NCI-H2196 treated with DMSO at 0.1 percent for 48 hours (cell line): ENCODE data around the gene NUP214.
"Not testable (repeated sequence)": the region's sequence is repeated elsewhere in the genome, so short reads cannot be mapped to it uniquely, and the experiment has no call there.

Experiments used
- DNase-seq: peaks from one replicate; lab custom pipeline; 2025; ENCODE audit not compliant: unreplicated experiment; lab: John Stamatoyannopoulos, UW

The NUP214 gene

DNA sequence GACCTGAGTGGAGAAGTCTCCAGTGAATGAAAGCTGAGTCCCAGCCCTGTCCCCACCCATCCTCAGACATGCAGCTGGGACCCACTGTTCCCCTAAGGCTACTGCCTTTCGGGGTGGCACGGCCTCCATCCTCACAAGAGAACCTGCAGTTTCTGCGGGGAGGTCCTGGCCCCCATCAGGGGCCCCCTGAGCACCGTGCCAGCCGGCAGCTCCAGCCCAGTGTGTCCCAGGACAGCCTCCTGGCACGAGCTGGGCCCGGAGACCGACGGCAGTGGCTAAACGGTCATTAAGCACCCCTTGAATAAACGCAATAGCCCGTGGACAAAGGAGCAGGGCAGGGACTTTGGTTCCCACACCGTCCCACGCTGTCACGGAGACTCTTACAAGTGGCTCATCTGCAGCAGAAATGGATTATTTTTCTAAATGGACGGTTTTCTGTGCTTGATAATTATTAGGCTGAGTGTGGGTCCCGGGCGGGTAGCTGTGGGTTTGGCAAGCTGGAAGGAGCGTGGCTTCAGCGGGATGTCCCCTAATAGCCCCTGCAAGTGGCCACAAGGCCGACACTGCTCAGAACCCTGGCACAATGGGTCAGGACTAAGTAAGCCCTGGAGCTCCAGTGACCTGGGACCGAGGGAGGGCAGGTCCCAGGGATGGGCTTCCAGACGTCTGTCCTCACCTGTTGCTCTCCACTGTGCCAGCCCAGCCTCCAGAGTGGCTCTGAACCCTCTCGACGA, 133.5 kb downstream of the NUP214 start:
- no peak for DNase-seq

DNA sequence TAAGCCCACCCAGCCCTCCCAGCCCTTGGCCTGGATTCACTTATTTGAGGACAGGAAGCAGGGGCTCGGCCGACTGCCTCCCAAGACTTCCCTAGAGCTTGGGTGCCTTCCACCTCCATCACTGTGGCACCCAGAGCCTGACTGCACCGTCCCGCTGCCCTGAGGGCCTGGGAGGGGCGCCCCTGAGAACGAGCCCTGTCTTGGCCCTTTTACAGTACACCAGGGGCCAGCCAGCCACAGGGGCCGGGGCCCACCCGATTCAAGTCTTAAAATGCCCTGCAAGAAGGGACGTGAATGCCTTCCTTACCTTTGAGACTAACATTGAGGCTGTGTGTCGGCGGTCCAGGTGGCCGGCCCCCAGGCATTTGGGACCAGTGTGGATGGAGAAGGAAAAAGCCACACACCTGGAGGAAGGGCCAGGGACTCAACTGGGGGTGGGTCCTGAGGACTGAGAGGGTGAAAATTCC, 134.1 kb downstream of the NUP214 start:
- DNase-seq = no peak

DNA sequence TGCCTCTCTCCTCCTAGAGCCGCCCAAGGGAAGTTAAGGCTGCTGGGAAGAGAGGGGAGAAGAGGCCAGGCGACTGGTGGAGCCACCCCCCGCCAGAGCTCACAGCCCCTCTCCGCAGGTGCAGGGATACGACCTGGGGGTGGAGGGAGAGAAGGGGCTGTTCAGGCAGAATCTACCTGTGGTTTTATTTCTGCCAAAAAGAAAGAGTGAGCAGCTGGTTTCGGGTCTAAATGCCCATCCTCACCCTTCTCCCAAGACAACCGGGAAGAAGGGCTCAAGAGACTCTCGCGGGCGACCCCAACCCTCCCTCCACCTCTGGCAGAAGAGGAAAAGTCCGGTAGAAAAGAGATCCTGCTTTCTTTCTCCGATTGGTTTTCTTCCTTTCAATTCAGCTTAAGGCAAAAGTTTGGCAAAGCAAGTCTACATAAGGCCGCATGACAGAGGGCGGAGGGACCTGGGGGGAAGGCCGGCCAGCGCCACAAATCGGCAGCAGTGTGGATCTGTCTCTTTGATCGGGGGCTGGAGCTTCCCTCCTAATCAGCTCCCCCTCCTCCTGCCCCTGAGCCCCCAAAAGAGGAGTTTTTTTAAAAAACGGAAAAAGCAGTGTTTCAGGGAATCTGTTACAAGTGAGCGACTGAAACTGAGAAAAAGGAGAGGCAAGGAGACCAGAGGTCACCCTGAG, 134.7 kb downstream of the NUP214 start:
- DNase-seq = no peak

DNA sequence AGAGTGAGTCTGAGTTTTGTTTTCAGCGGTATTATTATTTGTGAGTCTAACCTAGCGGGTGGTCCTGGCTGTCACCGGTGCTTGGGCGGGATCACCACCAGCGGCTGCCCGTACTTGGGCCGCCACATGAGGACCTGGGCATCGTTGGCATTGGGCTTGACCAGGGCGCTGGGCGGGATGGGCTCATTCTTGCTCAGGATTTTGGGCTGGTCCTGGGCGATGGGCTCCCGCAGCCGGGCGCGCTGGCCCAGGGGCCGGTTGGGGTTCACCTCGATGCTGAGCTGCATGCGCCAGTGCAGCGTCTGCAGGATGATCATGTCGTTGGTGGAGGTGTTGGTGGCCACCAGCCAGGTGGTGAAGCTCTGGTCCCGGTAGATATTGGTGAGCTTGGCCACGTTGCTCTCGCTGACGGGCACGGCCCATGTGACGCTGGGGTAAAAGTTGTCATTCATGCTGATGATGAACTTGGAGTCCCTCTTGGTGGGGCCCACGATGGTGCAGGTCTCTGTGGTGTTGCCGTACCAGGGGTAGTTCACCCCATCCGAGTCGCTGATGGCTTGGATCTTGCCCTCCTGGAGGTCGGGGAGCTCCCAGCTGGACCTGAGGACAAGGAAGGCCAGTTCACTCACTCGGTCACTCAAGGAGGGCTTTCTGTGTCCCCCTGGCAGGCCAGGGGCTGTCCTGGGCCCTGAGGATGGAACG, 135.5 kb downstream of the NUP214 start:
- DNase-seq = no peak

DNA sequence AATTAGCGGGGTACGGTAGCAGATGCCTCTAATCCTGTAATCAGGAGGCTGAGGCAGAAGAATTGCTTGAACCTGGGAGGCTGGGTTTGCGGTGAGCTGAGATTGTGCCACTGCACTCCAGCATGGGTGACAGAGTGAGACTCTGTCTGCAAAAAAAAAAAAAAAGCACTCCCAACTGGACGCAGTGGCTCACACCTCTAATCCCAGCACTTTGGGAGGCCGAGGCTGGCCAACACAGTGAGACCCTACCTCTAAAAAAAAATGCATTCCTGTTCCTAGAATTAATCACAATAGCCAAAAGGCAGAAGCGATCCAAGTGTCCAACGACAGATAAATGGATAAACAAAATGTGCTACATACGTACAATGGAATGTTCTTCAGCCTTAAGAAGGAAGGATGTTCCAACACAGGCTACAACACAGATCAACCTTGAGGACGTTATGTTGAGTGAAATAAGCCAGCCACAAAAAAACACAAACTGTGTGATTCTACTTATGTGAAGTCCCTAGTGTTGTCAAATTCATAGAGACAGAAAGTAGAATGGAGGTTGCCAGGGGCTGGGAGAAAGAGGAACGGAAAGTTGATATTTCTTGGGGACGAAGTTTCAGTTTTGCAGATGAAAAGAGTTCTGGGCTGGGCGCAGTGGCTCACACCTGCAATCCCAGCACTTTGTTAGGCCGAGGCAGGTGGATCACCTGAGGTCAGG, 137.1 kb downstream of the NUP214 start:
- no peak for DNase-seq

DNA sequence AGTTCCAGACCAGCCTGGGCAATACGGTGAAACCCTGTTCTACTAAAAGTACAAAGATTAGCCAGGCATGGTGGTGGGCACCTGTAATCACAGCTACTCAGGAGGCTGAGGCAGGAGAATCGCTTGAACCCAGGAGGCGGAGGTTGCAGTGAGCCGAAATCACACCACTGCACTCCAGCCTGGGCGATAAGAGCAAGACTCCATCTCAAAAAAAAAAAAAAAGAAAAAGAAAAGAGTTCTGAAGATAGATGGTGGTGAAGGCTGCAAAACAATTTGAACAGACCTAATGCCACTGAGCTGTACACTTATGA, 137.6 kb downstream of the NUP214 start:
- DNase-seq = not testable (repeated sequence)

DNA sequence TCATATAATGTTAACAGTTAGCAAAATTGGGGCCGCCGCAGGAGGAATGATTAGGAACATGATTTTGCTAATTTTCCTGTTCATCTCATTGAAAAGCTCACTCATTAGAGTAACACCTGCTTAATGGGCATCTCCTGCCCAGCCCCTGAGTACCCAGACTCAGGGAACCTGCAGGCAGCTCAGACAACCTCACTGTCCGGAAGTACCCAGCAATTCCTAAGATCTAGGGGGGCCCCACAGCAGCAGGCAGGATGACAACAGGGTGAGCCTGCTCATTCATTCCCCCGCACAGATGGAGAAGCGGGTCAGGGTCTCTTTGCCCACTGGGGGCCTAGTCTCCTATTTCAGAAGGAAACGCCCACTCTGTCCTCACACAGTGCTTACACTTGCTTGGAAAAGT, 138.3 kb downstream of the NUP214 start:
- no peak for DNase-seq

DNA sequence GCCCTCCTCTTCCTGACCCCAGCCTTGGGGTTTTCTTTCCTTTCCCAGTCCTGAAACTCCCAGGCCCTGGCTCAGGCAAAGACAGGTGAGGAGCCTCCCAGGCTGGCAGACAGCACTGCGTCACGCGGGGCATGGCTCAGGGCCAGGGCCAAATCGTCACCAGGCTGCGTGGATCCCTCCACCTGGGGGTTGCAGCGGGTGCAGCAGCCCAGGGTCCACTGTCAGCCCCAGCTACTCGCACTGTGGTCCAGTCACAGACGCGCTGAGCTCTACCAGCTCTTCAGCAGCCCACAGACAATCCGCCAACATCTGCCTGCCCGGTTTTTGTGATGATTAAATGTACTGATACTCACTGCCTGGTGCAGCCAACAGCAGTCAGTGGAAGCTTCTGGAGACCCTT, 138.8 kb downstream of the NUP214 start:
- DNase-seq = no peak

DNA sequence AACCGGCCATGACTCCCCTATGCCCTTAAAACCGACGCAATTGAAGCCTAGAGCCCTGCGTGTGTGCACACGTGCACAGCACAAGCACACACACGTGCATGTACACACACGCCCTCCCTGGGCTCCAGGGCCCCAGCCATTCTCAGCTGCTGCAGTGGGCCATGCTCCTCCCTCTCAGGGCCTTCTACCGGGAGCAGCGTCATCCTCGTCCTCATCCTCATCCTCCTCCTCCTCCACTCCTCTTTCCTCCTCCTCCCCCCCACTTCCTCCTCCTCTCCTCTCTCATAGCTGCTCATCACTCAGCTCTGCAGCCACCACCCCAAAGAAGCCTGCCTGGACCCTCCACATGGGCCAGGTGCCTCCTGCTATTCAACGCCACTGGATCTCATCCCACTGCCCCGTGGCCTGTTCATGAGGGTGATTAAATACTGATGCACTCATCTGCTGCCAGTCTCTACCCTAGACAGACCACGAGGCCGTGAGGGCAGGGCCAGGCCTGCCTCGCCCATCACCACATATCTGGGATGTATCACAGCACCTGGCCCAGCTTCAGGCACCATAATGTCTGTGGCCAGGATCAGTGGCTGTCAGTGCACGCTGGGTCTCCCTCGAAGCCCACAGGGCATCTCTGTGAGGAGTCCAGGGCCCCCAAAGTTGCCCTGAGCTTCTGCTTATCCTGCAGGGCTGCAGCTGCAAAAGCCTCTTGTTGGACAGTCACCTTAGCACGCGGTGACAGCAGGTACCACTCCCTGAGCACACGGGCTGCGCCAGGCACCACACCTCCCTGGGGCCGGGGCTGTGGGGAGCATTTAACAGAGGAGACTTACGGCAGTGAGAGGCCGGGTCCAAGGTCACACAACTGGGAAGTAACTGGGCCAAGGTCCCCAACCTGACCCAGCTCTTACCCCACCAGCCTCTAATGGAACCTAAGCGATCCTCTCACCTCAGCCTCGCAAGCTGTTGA, 141.2 kb downstream of the NUP214 start:
- DNase-seq = no peak

DNA sequence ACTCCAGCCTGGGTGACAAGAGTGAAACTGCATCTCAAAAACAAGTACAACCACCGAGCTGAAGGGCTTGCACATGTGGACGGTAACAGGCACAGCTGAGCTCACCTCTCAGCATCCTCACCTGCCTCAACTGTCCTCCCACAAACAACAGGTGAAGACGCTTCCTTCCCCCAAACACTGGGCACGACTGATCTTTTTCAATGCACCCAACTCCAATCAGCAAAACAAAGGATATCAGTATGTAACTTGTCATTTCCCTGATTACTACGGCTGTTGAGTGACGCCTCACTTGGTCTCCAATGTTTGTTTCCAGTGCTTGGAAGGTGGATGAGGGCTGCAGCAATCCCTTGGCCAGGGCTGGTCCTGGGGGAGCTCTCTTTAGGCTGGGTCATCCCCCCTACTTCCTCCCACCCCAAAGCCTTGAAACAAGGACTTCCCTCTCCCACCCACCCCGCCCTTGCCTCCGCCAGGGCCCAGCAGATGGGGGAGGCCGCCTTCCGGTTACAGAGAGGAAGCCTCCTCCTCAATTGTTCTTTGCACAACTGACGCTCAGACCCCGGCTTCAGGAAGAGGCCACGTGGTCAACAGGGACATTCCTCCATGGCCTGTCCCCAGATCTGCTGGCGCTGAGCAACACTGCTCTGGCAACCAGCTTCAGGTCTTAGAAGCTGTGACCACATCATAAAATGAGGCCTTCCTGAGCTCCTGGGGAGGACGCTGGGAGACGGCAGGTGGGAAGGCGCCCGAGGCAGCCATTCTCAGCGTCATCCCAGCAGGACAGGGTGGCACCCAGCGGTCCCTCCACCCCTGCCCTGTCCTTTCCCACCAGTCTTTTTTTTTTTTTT, 145.0 kb downstream of the NUP214 start:
- no peak for DNase-seq

DNA sequence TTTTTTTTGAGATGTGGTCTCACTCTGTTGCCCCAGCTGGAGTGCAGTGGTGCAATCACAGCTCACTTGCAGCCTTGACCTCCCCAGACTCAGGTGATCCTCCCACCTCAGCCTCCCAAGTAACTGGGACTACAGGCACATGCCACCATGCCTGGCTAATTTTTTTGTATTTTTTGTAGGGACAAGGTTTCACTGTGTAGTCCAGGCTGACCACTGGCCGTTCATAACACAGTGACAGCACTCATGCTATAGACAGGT, 145.6 kb downstream of the NUP214 start:
- not testable (repeated sequence) for DNase-seq

DNA sequence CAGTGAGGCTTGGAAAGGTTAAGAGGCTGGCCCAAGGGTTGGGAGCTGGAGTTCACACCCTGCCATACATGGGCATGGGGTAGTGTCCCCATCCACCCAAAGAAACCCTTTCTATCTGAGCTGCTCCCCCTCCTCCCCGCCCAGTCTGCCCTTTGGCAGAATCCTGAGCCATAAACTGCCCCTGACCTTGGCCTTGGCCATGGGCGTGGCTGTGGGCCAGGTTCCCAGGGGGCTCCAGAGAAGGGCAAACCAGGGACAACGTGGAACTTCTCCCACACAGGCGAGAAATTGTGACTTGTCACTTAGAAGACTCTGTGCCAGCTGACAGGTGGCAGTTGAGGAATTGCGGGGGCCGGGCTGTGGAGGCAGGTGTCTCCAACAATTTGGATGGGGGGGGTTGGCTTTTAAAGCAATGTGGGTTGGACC, 146.1 kb downstream of the NUP214 start:
- no peak for DNase-seq

DNA sequence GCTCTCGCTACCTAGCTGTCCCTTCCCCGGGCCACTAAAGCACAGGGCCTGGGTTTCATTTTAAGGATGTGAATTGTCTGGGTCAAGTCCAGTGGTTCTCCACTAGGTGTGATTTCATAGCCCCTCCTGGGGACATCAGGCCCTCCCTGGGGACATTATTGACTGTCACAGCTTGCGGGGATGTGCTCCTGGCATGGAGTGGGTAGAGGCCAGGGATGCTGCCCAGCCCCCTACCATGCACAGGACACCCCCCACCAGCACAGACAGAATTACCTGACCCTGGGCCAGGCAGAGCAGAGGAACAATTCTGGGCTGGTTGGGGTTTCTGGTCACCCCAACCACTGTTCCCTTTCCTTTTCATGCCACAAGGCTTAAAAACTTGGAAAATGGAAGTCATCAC, 146.8 kb downstream of the NUP214 start:
- no peak for DNase-seq

DNA sequence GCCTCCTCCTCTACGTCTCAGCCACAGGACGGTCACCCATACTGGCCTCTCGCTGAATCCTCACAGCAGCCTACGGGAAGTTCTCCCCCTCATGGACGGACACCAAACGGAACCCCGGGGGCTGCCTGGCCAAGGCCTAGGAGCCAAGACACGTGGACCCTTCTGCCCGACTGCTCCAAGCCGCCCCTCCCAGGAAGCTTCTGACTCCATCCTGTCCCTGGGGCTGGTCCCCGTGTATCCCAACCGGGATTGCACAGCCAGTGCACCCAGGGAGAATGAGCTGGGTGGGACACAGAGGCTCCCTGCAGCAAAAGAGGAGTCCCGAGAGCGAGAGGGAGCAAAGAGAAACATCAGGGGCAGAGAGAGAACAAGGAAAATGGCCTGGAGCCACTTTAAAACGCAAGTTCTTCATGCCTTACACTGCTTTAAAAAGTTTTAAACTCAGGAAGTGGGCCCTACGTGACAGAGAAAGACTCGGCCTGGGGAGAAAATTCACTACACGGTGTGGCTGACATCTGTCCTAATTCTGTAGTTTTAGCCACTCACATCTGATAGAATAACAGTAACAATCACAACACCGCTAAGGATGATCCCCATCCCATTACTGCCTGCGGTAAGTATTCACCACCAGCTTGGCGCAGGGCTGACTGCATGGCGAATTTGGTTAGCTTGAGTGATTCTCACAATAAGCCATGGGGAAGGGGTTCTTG, 147.9 kb downstream of the NUP214 start:
- DNase-seq = no peak

DNA sequence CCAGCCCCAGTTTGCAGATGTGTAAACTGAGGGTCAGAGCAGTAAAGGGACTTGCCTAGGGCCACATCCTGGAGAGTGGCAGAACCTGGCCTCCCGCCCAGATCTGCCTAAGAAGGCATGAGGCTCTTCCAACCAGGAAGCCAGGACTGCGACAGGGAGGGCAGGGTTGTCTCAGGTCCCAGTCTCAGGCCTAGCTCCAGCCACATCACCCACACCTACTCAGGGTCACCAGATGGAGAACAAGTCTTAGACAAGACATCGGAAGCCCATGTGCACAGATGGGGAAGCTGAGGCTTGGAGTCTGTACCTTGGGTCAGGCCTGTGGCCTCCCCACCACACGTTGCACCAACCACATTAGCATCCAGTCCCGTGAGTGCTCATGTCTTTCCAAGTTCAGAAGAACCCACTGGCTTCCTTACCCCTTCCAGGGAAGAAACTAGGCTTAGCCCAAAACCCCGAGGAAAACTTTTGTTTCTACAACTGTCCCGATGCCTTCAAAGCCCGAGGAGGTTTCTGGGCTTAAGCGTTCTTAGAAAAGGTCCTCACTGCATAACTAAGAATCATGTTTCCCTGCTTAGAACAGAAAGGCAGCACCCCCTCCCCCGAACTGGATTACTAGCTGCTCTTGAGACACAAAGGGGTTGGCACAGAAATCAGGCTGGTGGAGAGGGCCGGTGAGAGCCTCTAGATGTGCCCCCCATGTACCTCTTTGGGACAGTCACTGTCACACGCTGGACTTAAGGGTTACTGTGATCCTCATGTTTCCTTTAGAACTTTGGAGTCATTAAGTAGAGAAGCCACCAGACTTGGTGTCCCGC, 148.7 kb downstream of the NUP214 start:
- no peak for DNase-seq

DNA sequence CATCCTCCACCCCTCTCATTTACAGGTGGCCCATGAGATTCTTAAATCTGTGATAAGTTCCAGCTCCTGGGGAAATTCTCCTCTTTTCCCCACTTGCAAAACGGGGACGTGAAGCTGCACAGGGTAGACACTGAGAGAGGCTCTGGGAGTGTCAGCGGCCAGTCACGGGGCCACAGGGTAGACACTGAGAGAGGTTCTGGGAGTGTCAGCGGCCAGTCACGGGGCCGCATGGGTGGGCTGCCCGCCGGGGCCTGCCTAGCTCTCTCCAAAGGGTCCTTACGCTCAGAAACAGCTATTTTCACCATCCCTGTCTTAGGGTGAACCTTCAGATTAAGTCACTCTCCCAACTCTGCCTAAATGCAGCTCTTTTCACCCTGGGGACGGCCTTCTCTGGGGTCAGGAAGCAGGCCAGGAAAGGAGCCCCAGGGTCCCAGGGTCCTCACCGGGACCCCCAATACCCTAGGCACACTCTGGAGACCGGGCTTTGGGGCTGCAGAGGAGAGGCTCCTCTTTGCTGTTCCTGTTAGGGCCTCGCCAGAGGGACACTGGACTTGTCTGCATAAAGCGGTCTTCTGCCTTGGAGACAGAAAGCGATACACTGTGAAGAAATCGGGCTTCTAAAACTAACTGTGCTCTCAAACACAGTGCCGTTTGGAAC, 149.4 kb downstream of the NUP214 start:
- DNase-seq = no peak

DNA sequence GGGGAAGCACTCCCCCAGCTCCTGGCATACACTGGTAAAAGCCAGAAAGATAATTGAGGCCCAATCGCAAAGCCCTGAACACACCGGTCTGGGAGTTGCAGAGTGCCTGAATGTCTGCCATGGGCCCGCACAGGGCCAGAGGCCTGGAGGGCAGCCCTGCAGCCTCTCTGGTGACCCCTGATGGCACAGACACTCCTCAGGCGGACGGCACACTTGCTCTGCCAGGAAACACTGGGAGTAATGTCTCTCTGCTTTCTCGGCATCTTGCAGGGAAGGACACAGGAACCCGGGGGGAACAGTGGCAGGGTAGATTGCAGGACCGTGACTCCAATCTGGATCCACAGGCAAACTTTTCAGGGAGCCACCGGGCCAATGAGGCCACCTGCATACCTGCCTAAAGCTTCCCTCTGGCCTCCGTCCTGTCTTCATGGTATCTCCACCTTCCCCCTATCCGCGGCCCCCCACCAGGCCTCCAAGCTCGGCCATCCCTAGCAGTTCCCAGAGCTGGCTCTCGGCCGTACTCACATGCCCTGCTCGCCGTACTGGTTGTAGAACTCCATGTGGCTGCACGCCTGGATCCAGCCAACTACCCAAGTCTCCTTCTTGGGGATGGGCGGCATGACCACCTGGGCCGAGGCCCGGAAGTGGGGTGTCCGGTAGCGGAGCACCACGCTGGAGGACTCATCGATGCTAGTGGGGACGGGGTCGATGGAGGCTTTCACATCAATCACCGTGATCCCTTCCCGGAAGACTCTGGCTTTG, 150.1 kb downstream of the NUP214 start:
- no peak for DNase-seq
